ENCODE measurements around the gene ULBP1.
"Not testable (repeated sequence)": the region's sequence is repeated elsewhere in the genome, so short reads cannot be mapped to it uniquely, and the experiment has no call there.

ULBP1 gene

DNA sequence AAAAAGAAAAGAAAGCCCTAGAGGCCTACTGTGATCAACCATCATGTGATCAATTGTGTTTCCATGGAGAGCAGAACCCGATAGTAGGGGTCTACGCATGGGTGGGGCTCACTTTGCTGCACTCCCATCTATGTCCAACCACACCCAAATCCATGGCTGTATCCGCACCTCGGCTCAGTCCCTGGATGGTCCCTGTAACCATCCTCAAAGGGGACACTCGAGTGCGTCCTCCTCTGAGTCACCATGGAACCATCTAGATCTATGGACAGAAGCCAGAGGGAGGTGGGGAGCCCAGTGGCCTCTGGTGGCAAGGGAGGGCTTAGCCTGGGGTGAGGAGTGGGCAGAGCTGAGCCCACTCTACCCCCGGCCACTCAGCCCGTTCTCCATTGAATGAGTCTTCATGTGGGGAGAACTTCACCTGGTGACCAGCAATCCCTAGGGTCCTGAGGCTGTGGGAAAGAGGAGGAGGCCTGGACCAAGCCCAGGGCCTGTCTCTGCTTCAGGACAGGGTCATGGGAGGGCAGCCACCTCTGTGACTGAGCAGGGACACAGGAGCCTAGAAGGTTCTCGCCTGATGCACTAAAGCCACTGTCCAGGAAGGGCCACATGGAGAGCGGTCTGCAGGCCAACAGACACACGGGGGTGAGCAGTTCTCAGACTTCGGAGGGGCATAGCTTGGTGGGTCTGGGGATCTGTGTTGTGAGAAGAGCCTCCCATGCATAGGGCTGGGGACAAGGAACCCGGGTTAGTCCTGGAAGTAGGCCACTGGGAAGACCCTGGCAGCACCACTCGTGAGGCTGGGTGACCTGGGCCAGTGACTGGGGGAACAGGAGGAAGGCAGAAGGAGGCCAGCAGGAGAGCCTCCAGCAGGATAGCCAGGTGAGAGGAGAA lies 42.3 kb downstream of the ULBP1 start:
- no peak for DNase-seq (ENCODE audit: low spot score)

DNA sequence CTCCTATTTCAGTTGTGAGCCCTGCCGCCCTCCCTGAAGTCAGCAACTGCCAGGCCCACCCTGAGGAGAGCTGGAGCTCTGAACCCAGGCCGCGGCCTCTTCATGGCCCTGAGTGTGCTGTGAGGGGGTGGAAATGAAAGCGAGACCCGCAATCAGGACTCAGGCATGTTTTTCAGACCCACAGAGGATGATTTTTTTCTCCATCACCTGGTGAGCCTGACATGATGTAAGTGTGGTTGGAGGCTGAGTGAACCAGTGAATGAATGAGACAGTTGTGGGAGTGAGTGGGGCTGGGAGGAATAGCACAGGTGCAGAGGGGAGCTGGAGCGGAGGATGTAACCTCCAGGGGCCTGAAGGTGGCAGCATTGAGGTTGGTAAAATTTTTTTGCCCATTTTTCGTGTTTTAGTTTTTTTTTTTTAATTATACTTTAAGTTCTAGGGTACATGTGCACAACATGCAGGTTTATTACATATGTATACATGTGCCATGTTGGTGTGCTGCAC lies 43.3 kb downstream of the ULBP1 start:
- DNase-seq (ENCODE audit: low spot score), result no peak

DNA sequence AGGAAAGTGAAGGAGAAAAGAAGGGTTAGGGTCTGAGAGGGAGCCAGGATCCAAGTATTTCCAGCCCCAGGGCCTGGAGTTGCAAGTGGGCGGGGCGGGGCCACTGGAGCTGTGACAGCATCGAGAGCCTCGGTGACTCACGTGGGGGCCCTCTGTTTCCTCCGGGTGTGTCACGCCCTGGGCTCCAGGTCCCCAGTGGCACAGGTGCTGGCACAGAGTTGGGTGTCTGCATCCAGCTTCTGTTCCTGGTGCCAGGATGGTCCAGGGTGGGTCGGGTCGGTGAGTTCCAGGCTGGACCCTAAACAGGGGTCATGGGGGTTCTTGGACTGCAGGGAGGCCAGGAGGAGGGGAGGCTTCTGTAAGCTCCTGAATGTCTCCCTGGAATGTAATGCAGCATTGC lies 44.8 kb downstream of the ULBP1 start:
- no peak for DNase-seq (ENCODE audit: low spot score)

DNA sequence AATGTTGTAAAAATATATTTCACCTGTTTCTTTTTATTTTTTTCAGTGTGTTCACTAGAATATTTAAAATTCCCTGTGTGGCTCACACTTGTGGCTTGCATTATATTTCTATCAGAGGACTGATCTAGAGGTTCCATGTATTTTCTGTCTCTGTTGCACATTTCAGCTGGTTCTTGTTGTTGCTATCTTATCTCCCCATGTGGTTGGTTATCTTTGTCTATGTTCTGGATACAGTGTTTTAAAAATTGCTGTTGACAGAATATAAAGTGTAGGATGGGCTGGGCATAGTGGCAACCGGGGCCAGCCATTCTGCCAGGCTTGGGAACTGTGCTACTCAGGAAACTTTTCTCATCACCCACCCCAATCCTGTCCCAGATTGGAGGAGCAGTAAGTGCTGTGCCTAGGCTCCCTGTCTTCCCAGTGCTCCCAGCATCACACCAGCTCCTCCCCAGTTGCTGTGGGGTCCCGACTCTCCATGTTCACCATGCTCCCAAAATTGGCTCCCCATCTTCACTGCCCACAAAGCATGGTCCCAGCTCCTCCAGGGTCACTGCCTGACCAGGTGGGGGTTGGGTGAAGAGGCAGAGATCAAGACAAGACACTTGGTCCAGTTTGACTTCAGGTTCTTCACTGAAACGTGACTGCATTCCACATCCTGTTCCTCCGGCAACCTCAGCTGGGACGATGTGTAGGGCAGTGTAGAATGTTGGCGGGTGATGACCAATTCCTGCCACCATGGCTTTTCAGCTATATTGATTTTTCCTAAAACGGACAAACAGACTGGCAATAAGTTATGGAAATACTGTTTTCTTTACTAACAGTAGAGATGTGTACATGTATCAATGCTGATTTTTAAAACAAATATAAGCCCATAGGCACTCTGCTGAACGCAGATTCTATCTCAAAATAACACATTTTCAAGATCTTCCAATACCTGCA lies 49.4 kb downstream of the ULBP1 start:
- DNase-seq (ENCODE audit: low spot score), result not testable (repeated sequence)

DNA sequence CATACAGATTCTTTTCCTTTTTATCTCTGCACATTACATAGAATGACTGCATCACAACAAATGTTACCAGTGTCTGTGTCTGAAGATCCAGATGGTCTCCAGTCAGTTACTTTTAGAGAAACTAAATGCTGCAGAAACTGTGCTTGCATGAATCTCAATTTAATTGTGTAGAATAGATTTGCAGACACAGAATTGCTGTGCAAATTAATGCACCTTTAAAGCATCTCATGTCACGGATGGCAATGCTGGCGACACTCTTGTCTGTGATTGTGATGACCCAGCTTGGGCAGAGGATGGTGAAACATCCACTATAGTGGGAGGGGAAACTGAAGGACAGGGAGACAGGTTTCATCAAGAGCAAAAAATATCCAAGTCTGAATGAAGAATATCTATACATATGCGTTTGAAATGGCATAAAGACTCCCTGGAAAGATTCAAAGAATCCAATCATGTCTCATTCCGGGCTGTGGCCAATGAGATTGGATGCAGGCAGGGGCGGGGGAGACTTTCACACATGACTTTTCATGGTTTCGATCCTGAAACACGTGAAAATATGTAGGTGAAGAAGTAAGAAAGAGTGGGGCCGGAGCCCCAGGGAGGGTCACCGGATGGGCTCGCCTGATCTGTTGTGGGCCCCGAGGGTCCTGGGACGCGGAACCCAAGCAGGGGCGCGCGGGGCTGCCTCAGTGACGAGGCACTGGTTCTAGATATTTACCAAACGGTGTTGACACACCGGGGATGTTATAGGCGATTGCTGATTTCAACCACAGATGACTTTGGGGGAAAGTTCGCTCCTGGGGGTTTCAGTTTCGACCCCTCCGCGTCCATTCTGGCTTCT lies 50.3 kb downstream of the ULBP1 start:
- DNase-seq (ENCODE audit: low spot score), result not testable (repeated sequence)

DNA sequence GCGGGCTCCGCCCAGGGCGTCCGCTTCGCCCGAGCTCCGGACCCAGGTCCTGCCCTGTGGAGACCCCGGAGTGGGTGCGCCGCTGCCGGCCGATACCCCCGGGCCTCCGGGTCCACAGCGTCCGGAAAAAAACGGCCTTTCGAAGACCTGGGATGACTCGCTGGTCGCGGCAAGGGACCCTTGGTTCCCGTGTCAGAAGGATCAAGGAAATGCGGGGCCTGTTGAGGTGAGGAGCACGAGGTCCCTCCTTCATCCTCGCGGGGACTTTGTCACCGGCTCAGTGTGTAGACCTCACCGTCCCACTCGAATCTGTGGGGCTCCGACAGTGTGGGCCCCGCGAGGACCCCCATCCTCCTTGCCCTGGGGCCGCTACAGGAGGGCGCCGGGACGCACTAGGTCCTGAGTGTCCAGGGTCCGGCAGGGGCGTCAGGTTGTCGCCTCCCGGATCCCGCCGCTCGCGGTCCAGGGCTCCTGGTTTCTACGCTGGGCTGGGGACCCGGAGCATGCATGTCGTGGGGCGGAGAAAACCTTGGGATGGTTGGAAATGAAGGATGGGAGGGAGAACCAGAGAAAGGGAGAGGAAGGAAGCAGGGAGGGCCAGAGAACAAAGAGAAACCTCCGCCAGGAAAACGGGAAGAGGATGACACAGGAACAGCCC lies 51.0 kb downstream of the ULBP1 start:
- not testable (repeated sequence) for DNase-seq (ENCODE audit: low spot score)

DNA sequence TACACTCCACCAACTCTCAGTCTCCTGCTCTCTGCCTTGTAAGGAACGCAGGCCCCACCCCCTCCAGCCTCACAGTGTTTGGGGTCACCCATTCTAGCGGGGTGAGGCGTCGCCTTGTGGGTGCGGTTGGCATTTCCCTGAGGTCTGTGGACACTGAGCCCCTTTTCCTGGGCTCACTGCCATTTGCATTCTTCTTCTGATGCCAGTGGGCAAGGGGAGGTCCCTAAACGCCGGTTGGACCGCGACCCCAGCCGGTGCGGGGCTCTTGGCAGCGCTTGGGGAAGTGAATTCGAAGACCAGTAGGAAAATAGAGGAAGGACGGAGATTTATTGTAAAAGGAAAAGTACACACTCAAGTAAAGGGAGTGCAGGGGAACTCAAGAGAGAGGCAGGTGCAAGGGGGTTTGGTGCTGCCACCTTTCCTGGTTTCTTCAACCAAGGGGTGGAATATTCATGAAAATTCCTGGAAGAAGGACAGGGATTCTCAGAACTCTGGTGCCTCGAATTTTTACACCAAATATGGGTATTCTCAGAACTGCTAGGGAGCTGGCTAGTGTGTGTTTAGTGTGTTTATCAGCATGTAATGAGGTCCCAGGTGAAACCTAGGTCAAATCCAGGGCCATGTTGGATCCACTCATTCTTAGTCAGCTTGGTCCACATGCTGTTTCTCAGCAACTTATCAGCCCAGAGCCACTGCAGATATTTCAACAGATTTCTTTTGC lies 51.7 kb downstream of the ULBP1 start:
- not testable (repeated sequence) for DNase-seq (ENCODE audit: low spot score)

DNA sequence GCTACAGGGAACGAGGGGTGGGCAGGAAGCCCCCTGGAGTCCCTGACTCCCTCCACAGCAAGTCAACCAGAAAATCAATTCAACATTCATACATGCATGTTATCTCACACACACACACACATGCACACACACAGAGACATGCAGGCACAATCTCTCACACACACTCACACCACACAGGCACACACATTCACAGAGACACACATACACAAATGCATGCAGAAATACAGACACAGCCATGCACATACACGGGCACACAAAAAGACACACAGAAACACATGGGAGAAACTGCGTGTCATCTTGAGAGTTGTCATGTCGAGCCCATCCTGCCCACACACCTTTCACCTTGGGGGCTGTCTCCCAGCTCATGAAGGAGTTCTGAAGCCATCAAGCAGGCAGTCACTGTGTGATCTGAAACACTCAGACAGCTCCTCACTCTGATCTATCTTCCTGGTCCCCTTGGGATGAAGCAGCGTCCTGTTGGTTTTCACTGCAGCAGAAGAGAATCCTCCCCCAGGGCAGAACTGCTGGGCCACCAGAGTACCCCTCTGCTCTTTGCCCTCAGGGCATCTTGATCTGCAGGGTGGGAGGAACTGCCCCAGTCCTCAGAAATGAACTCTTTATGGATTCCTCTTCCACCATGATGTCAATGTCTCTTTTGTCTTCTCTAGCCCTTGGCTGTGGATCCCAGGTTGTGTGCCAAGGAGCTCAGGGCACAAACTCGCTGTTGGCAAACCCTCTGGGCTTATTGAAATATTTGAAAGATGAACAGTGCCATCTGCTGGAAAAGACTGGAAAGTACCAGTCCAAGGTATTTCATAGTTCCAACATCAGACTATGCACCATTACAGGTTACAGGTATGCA lies 52.8 kb downstream of the ULBP1 start:
- DNase-seq (ENCODE audit: low spot score), result peak; percentile 93

DNA sequence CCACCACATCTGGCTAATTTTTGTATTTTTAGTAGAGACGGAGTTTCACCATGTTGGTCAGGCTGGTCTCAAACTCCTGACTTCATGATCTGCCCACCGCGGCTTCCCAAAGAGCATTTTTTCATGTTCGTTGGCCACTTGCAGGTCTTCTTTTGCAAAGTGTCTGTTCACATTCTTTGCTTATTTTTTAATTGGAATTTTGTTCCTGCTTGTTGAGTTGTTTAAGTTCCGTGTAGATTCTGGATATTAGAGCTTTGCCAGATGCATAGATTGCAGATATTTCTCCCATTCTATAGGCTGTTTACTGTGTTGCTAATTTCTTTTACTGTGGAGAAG lies 53.4 kb downstream of the ULBP1 start:
- peak; percentile 3 for DNase-seq (ENCODE audit: low spot score)

DNA sequence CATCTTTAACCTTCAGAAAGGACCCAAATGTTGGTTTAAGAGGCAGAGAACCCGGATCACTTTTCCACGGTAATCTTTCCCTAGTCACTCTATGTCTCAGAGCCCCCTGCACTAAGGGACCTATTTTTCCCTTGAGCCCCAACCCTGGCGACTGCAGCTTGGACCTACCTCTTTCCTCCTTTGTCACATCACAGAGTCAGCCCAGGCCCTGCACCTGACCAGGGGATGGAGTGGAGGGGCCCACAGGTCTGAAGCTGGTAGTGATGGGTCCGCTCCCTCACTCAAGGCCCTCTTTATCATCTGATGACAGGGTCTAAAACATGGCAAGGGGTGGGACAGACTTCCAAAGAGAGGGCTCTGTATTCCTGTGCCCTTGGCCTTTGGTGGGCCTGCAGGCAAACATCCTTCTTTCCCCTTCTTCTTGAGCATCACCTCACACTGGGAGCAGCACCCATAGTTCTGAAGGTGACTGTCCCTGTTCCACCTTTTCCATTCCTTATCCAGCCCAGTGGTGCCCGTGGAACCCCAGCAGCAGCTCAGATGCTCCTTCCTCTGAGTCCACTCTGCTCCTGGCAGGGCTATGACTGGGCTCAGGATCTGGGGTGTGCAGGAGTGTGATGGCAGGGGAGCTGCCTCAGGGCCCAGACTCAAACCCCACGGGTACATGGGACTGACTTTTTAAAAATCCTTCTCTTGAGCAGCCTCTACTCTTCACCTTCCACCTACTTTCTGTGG lies 55.3 kb downstream of the ULBP1 start:
- no peak for DNase-seq (ENCODE audit: low spot score)

DNA sequence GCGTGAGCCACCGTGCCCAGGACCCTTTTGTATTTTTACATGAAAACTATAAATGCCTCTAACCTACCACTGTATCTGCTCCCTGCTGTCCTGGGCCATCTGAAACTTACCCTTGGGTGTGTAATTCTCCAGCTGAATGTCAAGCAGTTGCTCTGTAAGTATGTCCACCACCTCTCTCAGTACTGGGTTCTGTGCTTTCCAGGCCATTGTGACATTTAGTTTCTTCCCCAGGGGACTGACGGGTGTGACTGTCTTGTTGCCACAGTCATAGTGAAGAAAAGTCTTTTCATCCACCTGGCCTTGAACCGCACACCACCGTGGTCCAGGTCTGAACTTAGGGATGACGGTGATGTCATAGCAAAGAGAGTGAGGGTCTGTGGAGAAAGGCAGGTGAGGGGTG lies 58.1 kb downstream of the ULBP1 start:
- DNase-seq (ENCODE audit: low spot score), result not testable (repeated sequence)

Data from pons (tissue), 1 donor.